SK-N-SH (cell line): ENCODE results near the gene MIPOL1.

Experiments
- CHD2 ChIP-seq: fragments of 150-350 bp; IDR thresholded peaks from 2 replicates; pipeline ENCODE4 v1.6.1; 2018; ENCODE audit warnings: low read length; ENCODE audit not compliant: partially characterized antibody
- CTCF ChIP-seq: fragments of 200-600 bp; sonication (generic); IDR thresholded peaks from 2 replicates; pipeline ENCODE4 v1.6.1; 2017; ENCODE audit warnings: antibody characterized with exemption, mild to moderate bottlenecking, moderate library complexity
- RCOR1 ChIP-seq: fragments of 150-350 bp; IDR thresholded peaks from 2 replicates; pipeline ENCODE4 v1.6.1; 2017; ENCODE audit warnings: antibody characterized with exemption, low read length
- ZBTB33 ChIP-seq: IDR thresholded peaks from 2 replicates; pipeline ENCODE4 v1.4.0; 2012; ENCODE audit warnings: low read depth, borderline replicate concordance

- no peak for TF ChIP-seq CTCF
- no peak for TF ChIP-seq ZBTB33
- TF ChIP-seq CHD2 = no peak
- TF ChIP-seq RCOR1 = no peak
These were observed 23.3 kb downstream of the MIPOL1 start for GRCh38 chr14:37221073-37221472.
